Calu3 (cell line): ENCODE data around the gene PECR. TPM values are rescaled to one million over a fixed set of nuclear protein-coding genes. Genes with fewer than 3 reads are reported as not detected.

ENCODE experiments used
- BruUV-seq: library from RNA; stranded (reverse); fragments of 400-500 nt; replicated peaks from 2 replicates; lab custom pipeline; 2021; lab: Mats Ljungman, UMichigan
- CTCF ChIA-PET: fragments of 300-600 bp; sonication (Branson Sonifier 250); formaldehyde crosslinking; loops from one replicate; lab custom pipeline; 2022; ENCODE audit warnings: antibody characterized with exemption; lab: Charles Lee
- DNase-seq: peaks from one replicate; pipeline ENCODE4 v3.0.0; 2022
- H3K27ac Mint-ChIP-seq: one replicate; pipeline ENCODE4 v1.8.0; 2022; ENCODE audit warnings: mixed read lengths; ENCODE audit not compliant: unreplicated experiment
- H3K27me3 Mint-ChIP-seq: one replicate; pipeline ENCODE4 v1.8.0; 2022; ENCODE audit warnings: mixed read lengths; ENCODE audit not compliant: unreplicated experiment
- H3K36me3 Mint-ChIP-seq: one replicate; pipeline ENCODE4 v1.8.0; 2022; ENCODE audit warnings: mild to moderate bottlenecking, moderate library complexity, mixed read lengths; ENCODE audit not compliant: insufficient read depth, unreplicated experiment
- H3K4me1 Mint-ChIP-seq: one replicate; pipeline ENCODE4 v1.8.0; 2022; ENCODE audit warnings: mild to moderate bottlenecking, low read depth, mixed read lengths; ENCODE audit not compliant: unreplicated experiment
- H3K4me3 Mint-ChIP-seq: one replicate; pipeline ENCODE4 v1.8.0; 2022; ENCODE audit warnings: mild to moderate bottlenecking, low read depth, moderate library complexity, mixed read lengths; ENCODE audit not compliant: unreplicated experiment
- H3K9me3 Mint-ChIP-seq: one replicate; pipeline ENCODE4 v1.8.0; 2022; ENCODE audit warnings: low read depth, mixed read lengths; ENCODE audit not compliant: unreplicated experiment
- CTCF ChIP-seq: fragments of 200-600 bp; IDR thresholded peaks from one replicate; pipeline ENCODE4 v1.8.0; 2022; ENCODE audit warnings: antibody characterized with exemption; ENCODE audit not compliant: unreplicated experiment
- intact Hi-C: fragments of 100-400 bp; cut with micrococcal nuclease; formaldehyde crosslinking; loops from one replicate; pipeline ENCODE4 v1.10.0; 2022; ENCODE audit not compliant: unreplicated experiment
- total RNA-seq: library from RNA; stranded (reverse); gene quantifications from 2 replicates; pipeline ENCODE4 v1.2.3, GENCODE V29; 2022

The PECR gene
- total RNA-seq, 1 experiment from 2014 or later = 40.7 TPM

DNA sequence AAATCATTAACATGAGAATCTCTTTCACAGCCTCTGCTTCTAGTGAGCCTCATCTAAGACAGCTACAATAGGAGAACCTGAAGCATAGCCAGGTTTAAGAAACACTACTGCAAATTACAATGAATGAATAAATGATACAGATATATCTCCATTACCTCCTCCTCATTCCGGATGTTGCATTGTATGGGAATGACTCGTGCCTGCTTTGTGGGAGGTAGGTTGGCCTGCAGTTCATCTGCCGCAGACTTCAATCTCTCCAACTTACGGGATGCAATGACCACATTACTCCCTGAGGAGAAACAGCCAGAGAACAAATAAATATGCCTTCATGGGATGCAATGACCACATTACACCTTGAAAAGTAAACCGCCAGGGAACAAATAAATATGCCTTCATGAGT, 15.4 kb downstream of the PECR start:
- no peak overlapping the region for H3K27ac Mint-ChIP-seq
- H3K36me3 Mint-ChIP-seq = peaks cover 29% of the 10 kb centered on the region
- peaks cover 26% of the 10 kb centered on the region for H3K4me1 Mint-ChIP-seq
- DNase-seq = no peak
- BruUV-seq = no TSS peak
- H3K9me3 Mint-ChIP-seq = no peaks in the 10 kb centered on the region
- no peak overlapping the region for H3K4me3 Mint-ChIP-seq
- intact Hi-C loops = no loop called here
- no peak for TF ChIP-seq CTCF
- CTCF ChIA-PET = interaction anchor here (0.6 kb wide), 1 partner anchor 18 kb away, joined by 4 read pairs; no protein-coding TSS in a partner anchor
- no peaks in the 10 kb centered on the region for H3K27me3 Mint-ChIP-seq

- CTCF ChIA-PET = interaction anchor here (1.0 to 1.2 kb wide), 2 partner anchors 11 to 50 kb away, joined by 3 to 4 read pairs; no protein-coding TSS in a partner anchor
- peaks cover 27% of the 10 kb centered on the region for H3K4me1 Mint-ChIP-seq
- H3K9me3 Mint-ChIP-seq = no peaks in the 10 kb centered on the region
- no peak overlapping the region for H3K27ac Mint-ChIP-seq
- no peaks in the 10 kb centered on the region for H3K27me3 Mint-ChIP-seq
- DNase-seq = no peak
- peaks cover 31% of the 10 kb centered on the region for H3K36me3 Mint-ChIP-seq
- intact Hi-C loops = loop anchor here (1.0 kb wide), 1 partner anchor 46 kb away; no protein-coding TSS in a partner anchor
- no peak for TF ChIP-seq CTCF
- H3K4me3 Mint-ChIP-seq = no peak overlapping the region
- BruUV-seq = no TSS peak
Observed at GRCh38 chr2:216064665-216065064, 16.9 kb downstream of the PECR start.

GRCh38 chr2:216064014-216064630, 17.5 kb downstream of the PECR start:
- CTCF ChIA-PET = interaction anchor here (1.0 to 1.2 kb wide), 2 partner anchors 12 to 50 kb away, joined by 3 to 4 read pairs; no protein-coding TSS in a partner anchor
- H3K27me3 Mint-ChIP-seq = no peaks in the 10 kb centered on the region
- H3K36me3 Mint-ChIP-seq = peaks cover 27% of the 10 kb centered on the region
- TSS peak; percentile 13 for BruUV-seq
- no peaks in the 10 kb centered on the region for H3K9me3 Mint-ChIP-seq
- H3K27ac Mint-ChIP-seq = no peak overlapping the region
- DNase-seq = no peak
- intact Hi-C loops = loop anchor here (1.0 kb wide), 1 partner anchor 46 kb away; no protein-coding TSS in a partner anchor
- no peak overlapping the region for H3K4me3 Mint-ChIP-seq
- H3K4me1 Mint-ChIP-seq = peaks cover 32% of the 10 kb centered on the region
- no peak for TF ChIP-seq CTCF

DNA sequence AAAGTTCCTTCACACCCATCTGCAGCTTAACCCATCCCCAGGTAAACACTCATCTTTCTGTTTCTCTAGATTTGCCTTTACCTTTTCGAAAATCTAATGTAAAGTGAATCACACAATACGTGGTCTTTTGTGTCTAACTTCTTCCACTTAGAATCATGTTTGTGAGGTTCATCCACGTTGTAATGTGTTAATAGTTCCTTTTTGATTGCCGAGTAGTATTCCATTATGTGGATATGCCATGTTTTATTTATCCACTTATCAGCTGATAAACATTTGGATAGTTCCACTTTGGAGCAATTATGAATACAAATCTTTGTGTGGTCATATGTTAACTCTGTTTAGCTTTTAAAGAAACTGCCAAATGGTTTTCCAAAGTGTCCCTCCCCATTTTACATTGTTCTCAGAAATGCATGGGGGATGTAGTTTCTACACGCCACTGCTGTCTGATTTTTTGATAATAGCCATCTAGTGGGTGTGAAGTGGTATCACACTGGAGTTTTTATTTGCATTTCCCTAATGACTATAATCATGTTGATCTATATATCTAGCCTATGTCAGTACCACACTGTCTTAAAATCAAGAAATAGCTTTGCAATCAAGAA, 22.3 kb downstream of the PECR start:
- peaks cover 45% of the 10 kb centered on the region for H3K4me1 Mint-ChIP-seq
- no peak overlapping the region for H3K4me3 Mint-ChIP-seq
- H3K9me3 Mint-ChIP-seq = no peaks in the 10 kb centered on the region
- peak; percentile 26 for TF ChIP-seq CTCF
- DNase-seq = no peak
- CTCF ChIA-PET = no interaction called here
- H3K36me3 Mint-ChIP-seq = peaks cover 42% of the 10 kb centered on the region
- intact Hi-C loops = loop anchor here (1.0 to 2.0 kb wide), 2 partner anchors 23 to 25 kb away; no protein-coding TSS in a partner anchor
- H3K27ac Mint-ChIP-seq = peak overlapping the region; percentile 39
- no TSS peak for BruUV-seq
- H3K27me3 Mint-ChIP-seq = no peaks in the 10 kb centered on the region
